Glomerular endothelial cell (primary cell): ENCODE results near the gene HECW1. TPM values are rescaled to one million over a fixed set of nuclear protein-coding genes. Genes with fewer than 3 reads are reported as not detected.
"Not testable (repeated sequence)": the region's sequence is repeated elsewhere in the genome, so short reads cannot be mapped to it uniquely, and the experiment has no call there.

Experiments
- DNase-seq: peaks from one replicate; pipeline ENCODE4 v3.0.0-alpha.2; 2011; ENCODE audit warnings: low read depth, low spot score; ENCODE audit errors: extremely low read depth
- total RNA-seq: library from RNA; depleted of rRNA; stranded (reverse); fragments of >200 nt; gene quantifications from 2 replicates; pipeline ENCODE4 v1.2.3, GENCODE V29; 2015

The HECW1 gene
- total RNA-seq, 1 donor from 2014 or later, result not detected

- no peak for DNase-seq
Observed at GRCh38 chr7:43111630-43112458, 603 bp upstream of the HECW1 start.

- no peak for DNase-seq
Observed at GRCh38 chr7:43112941-43113621, 634 bp downstream of the HECW1 start.

DNA sequence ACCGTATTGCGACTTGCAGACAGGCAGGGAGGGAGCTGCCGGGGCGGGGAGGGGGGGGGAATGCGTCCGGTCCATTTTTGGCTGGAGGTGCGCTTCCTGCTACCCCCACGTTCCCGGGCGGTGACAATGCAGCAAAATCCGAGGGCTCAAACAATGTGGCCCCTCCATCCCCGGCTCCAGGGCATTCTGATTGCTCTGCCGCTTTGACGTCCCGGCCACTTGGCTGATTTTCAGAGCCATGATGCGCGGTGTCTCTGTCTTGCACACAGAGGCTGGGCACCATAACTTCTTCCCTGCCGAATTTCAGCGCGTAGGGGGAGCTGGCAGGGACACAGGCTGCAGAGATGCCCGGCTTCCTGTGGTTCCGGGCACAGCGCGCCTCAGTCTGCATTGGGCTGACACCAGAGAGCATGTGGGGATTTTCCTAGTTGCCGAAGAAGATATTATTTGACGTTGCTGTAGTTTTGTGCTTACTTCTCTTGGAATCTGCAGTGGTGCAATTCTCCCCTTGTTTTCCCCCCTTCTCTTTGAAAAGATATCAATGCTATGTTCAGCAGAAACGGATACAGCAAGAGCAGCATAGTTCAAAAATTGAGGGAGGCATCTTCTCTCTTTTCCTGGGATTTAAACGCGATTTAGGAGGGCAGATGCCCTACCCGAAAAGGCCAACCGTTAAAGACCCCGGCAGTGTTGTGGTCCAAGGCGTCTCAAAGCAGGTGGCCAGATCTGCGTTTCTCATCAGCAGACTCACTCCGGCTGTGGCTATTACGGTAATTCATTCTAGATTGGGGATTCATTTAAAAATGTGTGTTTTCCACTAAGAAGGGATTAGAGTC, 1.4 kb downstream of the HECW1 start:
- DNase-seq, result no peak

- DNase-seq, result no peak
Observed at GRCh38 chr7:43114458-43114780, 2.0 kb downstream of the HECW1 start.

DNA sequence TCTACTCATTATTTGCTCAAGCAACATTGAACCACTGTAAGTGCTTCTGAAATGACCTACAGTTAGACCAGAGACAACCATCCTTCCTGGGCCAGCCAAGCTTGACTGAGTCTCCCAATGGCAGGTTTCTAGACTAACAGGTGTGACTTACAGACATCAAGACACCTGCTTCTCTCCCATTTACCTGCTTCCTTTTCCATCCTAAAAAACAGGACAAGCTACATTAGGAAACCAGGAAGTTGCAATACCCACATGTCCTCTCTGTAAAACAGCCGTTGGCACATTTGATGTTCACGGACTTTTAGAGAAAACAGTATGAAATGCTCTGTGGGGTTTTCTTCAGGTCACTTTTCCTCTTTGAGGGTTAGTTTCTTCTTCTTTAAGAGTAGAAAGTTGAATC, 4.0 kb downstream of the HECW1 start:
- DNase-seq, result no peak

- no peak for DNase-seq
Observed at GRCh38 chr7:43117095-43117494, 4.6 kb downstream of the HECW1 start.

- no peak for DNase-seq
Observed at GRCh38 chr7:43117861-43118260, 5.4 kb downstream of the HECW1 start.

- no peak for DNase-seq
Observed at GRCh38 chr7:43118313-43118712, 5.9 kb downstream of the HECW1 start.

DNA sequence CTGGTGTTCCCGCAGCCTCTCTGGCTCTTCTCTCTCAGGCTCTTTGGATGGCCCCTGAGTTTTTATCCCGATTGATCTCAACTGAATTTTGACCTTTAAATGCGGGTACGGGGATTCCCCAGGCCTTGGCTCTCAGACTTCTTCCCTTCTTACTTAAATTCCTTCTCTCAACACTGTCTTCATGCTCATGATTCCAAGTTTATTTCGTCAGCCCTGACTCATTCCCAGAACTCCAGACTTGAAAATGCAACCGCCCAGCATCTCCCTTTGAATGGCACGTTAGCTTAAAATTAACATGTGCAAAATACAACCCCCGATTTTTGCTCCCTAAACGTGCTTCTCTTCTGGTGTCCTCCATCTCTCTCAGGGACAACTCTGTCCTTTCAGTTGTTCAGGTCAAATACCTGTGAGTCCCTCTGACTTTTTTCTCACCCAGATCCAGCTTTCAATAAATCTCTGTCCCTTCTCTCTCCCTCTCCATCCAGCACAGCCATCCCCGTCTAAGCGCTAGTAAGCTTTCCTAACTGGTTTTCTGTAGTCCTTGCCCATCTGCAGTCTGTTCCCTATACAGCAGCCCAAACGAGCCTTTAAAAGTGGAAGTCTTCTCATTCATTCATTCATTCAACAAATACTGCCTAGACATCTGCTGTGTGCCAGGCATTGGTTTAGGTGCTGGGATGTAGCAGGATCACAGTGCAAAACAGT, 7.1 kb downstream of the HECW1 start:
- DNase-seq, result no peak

DNA sequence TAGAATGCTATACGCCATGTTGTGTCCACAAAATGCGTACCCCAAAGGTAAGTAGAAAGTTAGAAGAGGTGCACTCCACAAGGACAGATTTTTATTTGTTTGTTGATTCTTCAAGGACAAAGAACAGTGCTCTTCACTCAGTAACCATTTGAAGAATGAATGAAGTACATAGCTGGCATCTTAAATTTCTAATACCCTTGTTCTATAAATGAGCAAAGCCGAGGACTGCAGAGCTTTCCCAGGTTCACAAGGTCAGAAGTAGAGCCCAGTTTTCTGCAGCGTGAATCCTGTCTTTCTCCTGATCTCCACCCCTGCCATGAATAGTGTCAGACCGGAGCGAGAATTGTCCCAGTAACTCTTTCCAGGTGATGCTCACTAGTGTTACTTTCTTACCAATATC, 9.5 kb downstream of the HECW1 start:
- no peak for DNase-seq

- DNase-seq, result no peak
Observed at GRCh38 chr7:43123457-43123856, 11.0 kb downstream of the HECW1 start.

DNA sequence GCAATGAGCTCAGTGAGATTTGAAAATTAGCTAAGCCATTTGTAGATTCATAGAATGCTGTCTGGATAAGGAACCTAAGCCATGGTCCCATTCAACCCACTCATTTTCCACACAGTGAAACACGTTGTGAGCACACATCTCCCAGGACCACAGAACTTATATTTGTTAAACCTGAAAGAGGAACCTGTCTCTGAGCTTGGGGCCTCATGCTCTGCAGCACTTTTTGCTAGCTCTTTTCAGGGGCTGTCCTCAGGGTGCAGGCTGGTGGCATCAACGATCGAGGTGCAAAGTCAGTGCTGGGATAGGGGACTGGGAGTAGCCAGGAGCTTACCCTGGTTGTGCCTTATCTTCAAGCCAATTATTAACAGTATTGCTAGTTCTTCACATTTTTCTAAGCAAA, 11.9 kb downstream of the HECW1 start:
- no peak for DNase-seq

DNA sequence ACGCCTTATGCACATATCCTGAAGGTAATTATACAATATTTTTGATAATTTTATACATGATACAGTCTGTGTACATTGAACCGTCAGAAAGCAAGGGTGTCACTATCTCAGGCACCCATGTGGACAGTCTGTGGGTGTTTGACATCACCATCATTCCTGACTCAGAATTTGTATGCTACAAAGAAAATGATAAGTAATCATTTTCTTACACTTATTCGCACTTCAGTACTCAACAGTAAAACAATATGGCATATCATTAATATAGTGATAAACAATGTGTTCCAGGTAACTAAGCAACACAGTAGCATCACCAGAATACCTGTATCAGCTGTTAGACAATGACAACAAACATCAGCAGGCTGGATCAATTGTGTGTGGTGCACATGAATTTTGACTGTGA, 17.9 kb downstream of the HECW1 start:
- DNase-seq, result no peak

- DNase-seq, result no peak
Observed at GRCh38 chr7:43135129-43135528, 22.7 kb downstream of the HECW1 start.

- no peak for DNase-seq
Observed at GRCh38 chr7:43136064-43136463, 23.6 kb downstream of the HECW1 start.

GRCh38 chr7:43137121-43137744, 24.8 kb downstream of the HECW1 start:
- DNase-seq, result not testable (repeated sequence)

DNA sequence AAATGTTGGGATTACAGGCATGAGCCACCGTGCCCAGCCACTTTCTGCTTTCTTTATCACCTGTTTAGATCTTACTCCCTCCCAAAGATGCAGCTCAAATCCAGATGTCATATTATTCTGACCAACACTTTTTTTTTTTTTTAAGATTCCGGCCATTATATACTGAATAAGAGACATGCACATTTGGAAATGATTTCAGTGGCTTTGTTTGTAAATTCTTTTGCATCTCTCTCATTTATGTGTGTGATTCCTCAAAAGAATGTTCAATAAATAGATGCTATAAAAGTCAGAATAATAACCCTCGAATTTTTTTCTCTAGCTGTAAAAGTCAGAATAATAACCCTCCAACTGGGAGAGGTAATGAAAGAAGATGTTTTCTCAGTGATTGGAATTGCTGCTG, 25.4 kb downstream of the HECW1 start:
- no peak for DNase-seq

DNA sequence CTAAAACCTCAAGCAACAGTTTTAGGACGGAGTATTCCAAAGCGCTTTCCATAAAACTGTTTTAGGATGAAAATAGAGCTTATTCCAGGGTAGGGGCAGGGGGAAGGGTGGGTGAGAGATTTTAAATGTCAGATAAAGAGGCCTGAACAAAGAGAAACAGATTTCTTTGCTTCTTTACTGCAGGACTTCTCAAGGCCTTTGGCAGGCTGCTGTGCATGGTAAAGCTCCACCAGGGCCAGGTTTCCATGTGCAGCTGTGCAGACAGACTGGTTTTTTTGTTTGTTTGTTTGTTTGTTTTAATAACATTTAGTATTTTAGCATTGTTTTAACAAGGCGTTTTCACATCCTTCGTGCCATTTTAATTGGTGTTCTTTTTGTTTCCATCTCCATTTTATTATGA, 26.3 kb downstream of the HECW1 start:
- no peak for DNase-seq

GRCh38 chr7:43139137-43139536, 26.7 kb downstream of the HECW1 start:
- no peak for DNase-seq

DNA sequence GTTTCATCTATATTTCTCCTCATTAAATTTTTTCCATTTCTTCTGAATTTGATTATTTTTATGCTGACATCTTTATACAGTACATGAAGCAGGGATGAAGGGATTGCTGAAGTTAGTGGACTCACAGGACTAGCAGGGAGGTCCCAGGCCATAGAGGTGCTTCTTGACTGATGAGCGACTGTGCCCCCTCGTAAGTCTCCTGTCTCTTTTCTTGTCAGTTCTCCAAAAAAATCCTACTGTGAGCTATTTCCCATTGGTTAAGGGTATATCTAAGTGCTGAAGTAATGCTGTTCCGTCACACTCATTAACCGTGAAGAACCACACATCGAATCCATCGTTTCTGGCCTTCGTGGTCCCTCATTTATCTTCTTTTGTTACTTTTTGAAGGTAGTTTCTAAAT, 27.7 kb downstream of the HECW1 start:
- no peak for DNase-seq

- no peak for DNase-seq
Observed at GRCh38 chr7:43141091-43141490, 28.6 kb downstream of the HECW1 start.
